CD4-positive, alpha-beta T cell (primary cell): ENCODE measurements around the gene ATRNL1. TPM values are rescaled to one million over a fixed set of nuclear protein-coding genes. Genes with fewer than 3 reads are reported as not detected.

Experiments used
- ATAC-seq: fragments of 200-7000 bp; cut with Tn5 transposase; one replicate; pipeline ENCODE4 v1.10.0; 2022; ENCODE audit warnings: mild to moderate bottlenecking; ENCODE audit not compliant: poor library complexity
- CTCF ChIA-PET: fragments of 350-600 bp; sonication (Branson Sonifier 250); formaldehyde crosslinking; loops from one replicate; lab custom pipeline; 2021; ENCODE audit warnings: antibody characterized with exemption, inconsistent platforms; lab: Charles Lee
- POLR2A ChIA-PET: fragments of 350-600 bp; sonication (Branson Sonifier 250); formaldehyde crosslinking; loops from one replicate; lab custom pipeline; 2021; ENCODE audit warnings: antibody characterized with exemption, inconsistent platforms; lab: Charles Lee
- DNase-seq, 14 experiments: peaks; one replicate each; pipeline ENCODE4 v3.0.0-alpha.2; 2013 to 2020; ENCODE audit warnings: mixed read lengths in 2 of 14
- H3K27ac ChIP-seq, 2 donors: one replicate each; pipeline versions ENCODE4 v1.5.1 to v1.7.0; 2013; ENCODE audit warnings: low read length in 2 of 2, low read depth in 1 of 2, mild to moderate bottlenecking in 1 of 2
- H3K27me3 ChIP-seq, 2 experiments: 1 replicate in 1 of 2; 2 replicates in 1 of 2; pipeline versions ENCODE4 v1.6.1 to v1.7.0; 2013; ENCODE audit warnings: low read length in 2 of 2, control low read depth in 1 of 2, mild to moderate bottlenecking in 1 of 2, moderate library complexity in 1 of 2; ENCODE audit not compliant: insufficient read depth in 2 of 2, control insufficient read depth in 1 of 2
- H3K36me3 ChIP-seq: one replicate; pipeline ENCODE4 v1.6.1; 2013; ENCODE audit warnings: low read length, control low read depth; ENCODE audit not compliant: insufficient read depth
- H3K4me1 ChIP-seq: one replicate; pipeline ENCODE4 v1.6.1; 2013; ENCODE audit warnings: low read length, control low read depth; ENCODE audit not compliant: insufficient read depth
- H3K4me3 ChIP-seq: one replicate; pipeline ENCODE4 v1.5.1; 2013; ENCODE audit warnings: mild to moderate bottlenecking, low read length, moderate library complexity
- H3K9me3 ChIP-seq, 2 experiments: 1 replicate in 1 of 2; 2 replicates in 1 of 2; pipeline versions ENCODE4 v1.6.1 to v1.7.0; 2013; ENCODE audit warnings: low read length in 2 of 2, mild to moderate bottlenecking in 2 of 2, control low read depth in 1 of 2, moderate library complexity in 1 of 2; ENCODE audit not compliant: control insufficient read depth in 1 of 2, insufficient read depth in 1 of 2
- H3K27ac Mint-ChIP-seq: one replicate; pipeline ENCODE4 v1.8.0; 2020; ENCODE audit warnings: mixed read lengths
- H3K27me3 Mint-ChIP-seq: one replicate; pipeline ENCODE4 v1.8.0; 2021; ENCODE audit warnings: mixed read lengths
- H3K36me3 Mint-ChIP-seq: one replicate; pipeline ENCODE4 v1.8.0; 2021; ENCODE audit warnings: low read depth, mixed read lengths
- H3K4me1 Mint-ChIP-seq: one replicate; pipeline ENCODE4 v1.8.0; 2021; ENCODE audit warnings: low read depth, mixed read lengths
- H3K4me3 Mint-ChIP-seq: one replicate; pipeline ENCODE4 v1.8.0; 2020; ENCODE audit warnings: mild to moderate bottlenecking, mixed read lengths
- H3K9me3 Mint-ChIP-seq: one replicate; pipeline ENCODE4 v1.8.0; 2020; ENCODE audit warnings: mixed read lengths
- intact Hi-C, 2 experiments: fragments of 100-400 bp; cut with DNase I in 1 of 2; cut with micrococcal nuclease in 1 of 2; formaldehyde crosslinking; loops; one replicate each; pipeline versions ENCODE4 v1.15.1 to v1.9.0; 2023 to 2025; cut with DNase I, micrococcal nuclease
- total RNA-seq, 174 experiments: library from RNA in 2 of 174; stranded (reverse) in 2 of 174; gene quantifications; one replicate each; pipeline ENCODE4 v1.2.3 and lab custom pipeline; 2021 to 2026
- TF ChIP-seq, protein P1 (sequence below): fragments of 200-600 bp; IDR thresholded peaks from one replicate; pipeline ENCODE4 v1.8.0; 2022; ENCODE audit warnings: antibody characterized with exemption, mild to moderate bottlenecking

The ATRNL1 gene
- total RNA-seq, 2 experiments from 2014 or later: not detected

DNA sequence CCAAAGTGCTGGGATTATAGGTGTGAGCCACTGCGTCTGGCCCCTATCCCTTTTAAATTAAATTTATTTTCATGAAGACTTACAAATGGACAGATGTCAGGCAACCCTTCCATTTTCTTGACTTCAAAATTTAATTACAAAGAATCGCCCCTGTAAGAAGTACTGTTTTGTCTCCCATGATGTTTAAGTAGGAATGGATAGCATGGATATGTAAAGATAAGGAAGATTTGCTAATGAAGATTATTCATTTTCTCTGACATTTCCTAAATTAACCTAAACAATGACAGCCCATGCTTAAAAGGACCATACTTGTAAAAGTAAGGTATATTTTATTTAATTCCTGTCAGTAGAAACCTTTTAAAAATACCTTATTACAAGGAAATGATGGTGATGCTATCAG is 627.0 kb downstream of the ATRNL1 start:
- ChIA-PET CTCF (no interaction called here), POLR2A (no interaction called here)
- Histone ChIP-seq H3K9me3 (no peaks in the 10 kb centered on the region), H3K4me1 (no peaks in the 10 kb centered on the region), H3K4me3 (no peak overlapping the region), H3K36me3 (no peaks in the 10 kb centered on the region), H3K27me3 (no peaks in the 10 kb centered on the region), H3K27ac (no peak overlapping the region)
- ATAC-seq (no peak), DNase-seq (no peak)
- TF ChIP-seq, protein P1, sequence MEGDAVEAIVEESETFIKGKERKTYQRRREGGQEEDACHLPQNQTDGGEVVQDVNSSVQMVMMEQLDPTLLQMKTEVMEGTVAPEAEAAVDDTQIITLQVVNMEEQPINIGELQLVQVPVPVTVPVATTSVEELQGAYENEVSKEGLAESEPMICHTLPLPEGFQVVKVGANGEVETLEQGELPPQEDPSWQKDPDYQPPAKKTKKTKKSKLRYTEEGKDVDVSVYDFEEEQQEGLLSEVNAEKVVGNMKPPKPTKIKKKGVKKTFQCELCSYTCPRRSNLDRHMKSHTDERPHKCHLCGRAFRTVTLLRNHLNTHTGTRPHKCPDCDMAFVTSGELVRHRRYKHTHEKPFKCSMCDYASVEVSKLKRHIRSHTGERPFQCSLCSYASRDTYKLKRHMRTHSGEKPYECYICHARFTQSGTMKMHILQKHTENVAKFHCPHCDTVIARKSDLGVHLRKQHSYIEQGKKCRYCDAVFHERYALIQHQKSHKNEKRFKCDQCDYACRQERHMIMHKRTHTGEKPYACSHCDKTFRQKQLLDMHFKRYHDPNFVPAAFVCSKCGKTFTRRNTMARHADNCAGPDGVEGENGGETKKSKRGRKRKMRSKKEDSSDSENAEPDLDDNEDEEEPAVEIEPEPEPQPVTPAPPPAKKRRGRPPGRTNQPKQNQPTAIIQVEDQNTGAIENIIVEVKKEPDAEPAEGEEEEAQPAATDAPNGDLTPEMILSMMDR: no peak
- H3K9me3 Mint-ChIP-seq: peaks cover 4% of the 10 kb centered on the region
- H3K36me3 Mint-ChIP-seq: no peaks in the 10 kb centered on the region
- no peaks in the 10 kb centered on the region for H3K27me3 Mint-ChIP-seq
- no peaks in the 10 kb centered on the region for H3K4me1 Mint-ChIP-seq
- no peak overlapping the region for H3K27ac Mint-ChIP-seq
- H3K4me3 Mint-ChIP-seq: no peak overlapping the region
- intact Hi-C loops: no loop called here

DNA sequence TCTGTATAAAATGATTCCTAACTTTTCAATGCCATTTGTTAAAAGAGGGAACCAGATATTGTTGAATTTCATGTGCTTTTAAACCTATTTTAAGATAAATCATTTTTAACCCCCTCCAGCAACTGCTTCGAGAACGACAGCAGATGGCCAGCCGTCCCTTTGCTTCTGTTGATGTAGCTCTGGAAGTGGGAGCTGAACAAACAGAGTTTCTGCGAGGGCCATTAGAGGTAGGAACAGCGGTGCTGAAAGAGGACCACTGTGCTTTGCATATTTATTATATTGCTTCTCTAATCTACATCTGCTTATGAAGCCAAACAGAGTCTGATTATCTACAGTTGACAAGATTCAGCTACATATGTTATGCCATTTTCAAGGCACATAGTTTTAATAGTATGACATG is 634.0 kb downstream of the ATRNL1 start:
- H3K9me3 Mint-ChIP-seq: peaks cover 2% of the 10 kb centered on the region
- H3K36me3 ChIP-seq: no peaks in the 10 kb centered on the region
- ChIA-PET CTCF (no interaction called here), POLR2A (no interaction called here)
- intact Hi-C loops: no loop called here
- H3K9me3 ChIP-seq: no peaks in the 10 kb centered on the region
- no peak overlapping the region for H3K27ac ChIP-seq
- no peaks in the 10 kb centered on the region for H3K4me1 Mint-ChIP-seq
- no peak overlapping the region for H3K4me3 ChIP-seq
- H3K27me3 Mint-ChIP-seq: no peaks in the 10 kb centered on the region
- no peaks in the 10 kb centered on the region for H3K27me3 ChIP-seq
- DNase-seq: no peak
- no peak overlapping the region for H3K4me3 Mint-ChIP-seq
- TF ChIP-seq, protein P1: no peak
- H3K4me1 ChIP-seq: no peaks in the 10 kb centered on the region
- no peak overlapping the region for H3K27ac Mint-ChIP-seq
- ATAC-seq: no peak
- no peaks in the 10 kb centered on the region for H3K36me3 Mint-ChIP-seq

DNA sequence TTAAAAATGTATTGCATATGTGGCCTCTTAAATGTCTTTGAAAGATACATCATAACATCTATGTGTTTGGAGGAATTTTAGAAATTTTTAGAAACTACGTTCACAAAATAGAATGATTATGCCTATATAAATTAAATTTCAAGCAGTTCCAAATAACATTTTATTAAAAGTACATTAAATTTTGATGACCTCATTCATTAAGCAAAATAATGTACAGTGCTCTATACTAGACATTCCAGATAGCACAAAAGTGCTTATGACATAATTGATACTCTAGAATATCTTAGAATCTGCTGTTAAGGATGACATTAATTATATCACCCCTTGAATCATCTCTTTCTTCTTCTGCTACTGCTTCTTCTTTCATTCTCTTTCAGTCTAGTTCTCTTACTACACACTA is 650.9 kb downstream of the ATRNL1 start:
- no peaks in the 10 kb centered on the region for H3K4me1 ChIP-seq
- no peak for ATAC-seq
- no peaks in the 10 kb centered on the region for H3K9me3 ChIP-seq
- Mint-ChIP-seq H3K4me1 (no peaks in the 10 kb centered on the region), H3K9me3 (no peaks in the 10 kb centered on the region), H3K27me3 (no peaks in the 10 kb centered on the region), H3K36me3 (no peaks in the 10 kb centered on the region), H3K4me3 (no peak overlapping the region), H3K27ac (no peak overlapping the region)
- H3K27me3 ChIP-seq: no peaks in the 10 kb centered on the region
- intact Hi-C loops: no loop called here
- TF ChIP-seq, protein P1: no peak
- no peak overlapping the region for H3K27ac ChIP-seq
- H3K4me3 ChIP-seq: no peak overlapping the region
- POLR2A ChIA-PET: no interaction called here
- DNase-seq: no peak
- CTCF ChIA-PET: no interaction called here
- H3K36me3 ChIP-seq: no peaks in the 10 kb centered on the region
